GM23248 (cell line): Measurements from ENCODE around the gene TRIM26.

Experiments used
- EZH2 ChIP-seq: fragments of 200-600 bp; sonication (generic); IDR thresholded peaks from 2 replicates; pipeline ENCODE4 v1.6.1; 2018; ENCODE audit warnings: antibody characterized with exemption, mild to moderate bottlenecking; ENCODE audit not compliant: insufficient read depth, poor library complexity, severe bottlenecking
- EZH2phosphoT487 ChIP-seq: fragments of 200-600 bp; sonication (generic); IDR thresholded peaks from 2 replicates; pipeline ENCODE4 v1.6.1; 2018; ENCODE audit warnings: antibody characterized with exemption, moderate library complexity, mild to moderate bottlenecking, low read depth; ENCODE audit not compliant: insufficient read depth

DNA sequence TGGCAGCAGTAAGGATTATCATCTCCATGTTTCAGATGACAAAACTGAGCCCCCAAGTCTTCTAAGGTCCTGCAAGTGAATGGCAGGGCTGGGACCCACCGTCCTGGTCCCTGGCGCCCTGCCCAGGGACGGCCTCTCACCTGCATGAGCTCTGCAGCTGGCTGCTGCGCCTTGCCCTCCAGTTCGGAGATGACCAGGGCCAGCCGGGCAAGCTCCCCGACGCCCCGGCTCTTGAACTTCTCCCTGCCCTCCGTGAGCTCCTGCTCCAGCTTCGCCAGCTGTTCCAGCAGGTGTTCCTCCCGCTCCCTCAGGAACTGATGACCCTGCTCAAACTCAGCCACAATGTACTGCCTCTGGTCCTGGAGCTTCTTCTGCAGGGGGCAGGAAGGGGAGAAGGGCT is 16.8 kb downstream of the TRIM26 start:
- no peak for TF ChIP-seq EZH2phosphoT487
- TF ChIP-seq EZH2, result no peak
